ENCODE data around the gene SLC48A1.

Gene SLC48A1

DNA sequence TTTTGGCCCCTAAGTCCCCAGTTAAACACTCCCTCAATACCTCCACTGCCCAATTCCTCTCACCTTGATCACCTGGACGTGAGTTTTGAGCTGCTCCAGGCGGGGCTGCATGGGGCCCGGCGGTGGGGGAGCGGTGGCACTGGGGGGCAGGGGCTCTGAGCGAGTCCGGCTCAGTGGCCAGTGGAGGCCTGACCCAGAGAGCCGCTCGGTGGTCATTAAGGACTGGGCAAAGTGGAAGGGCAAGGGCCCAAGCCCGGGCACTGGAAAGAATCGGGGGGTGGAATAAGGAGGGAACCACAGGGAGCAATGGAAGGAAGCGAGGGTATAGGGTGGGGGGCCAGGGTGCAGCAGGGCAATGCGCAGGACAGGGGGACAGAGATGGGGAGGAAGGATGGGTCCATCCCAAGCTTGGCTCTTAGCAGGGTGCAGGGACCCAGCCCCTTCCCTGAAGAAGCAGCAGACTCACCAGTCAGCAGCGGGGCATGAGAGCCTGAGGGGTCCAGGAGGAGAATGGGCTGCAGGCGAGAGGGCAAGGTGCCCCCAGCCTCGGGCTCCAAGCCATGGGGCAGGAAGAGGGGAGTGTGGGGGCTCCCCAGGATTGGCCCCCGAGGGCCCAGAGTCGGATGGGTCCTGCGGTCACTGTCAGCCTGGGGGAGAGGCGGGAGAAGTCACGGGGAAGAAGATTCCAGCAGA is 22.2 kb downstream of the SLC48A1 start:
- H3K4me3 ChIP-seq (ENCODE audit: control insufficient read depth, low read depth, low read length): no peak overlapping the region
- no peak for DNase-seq (ENCODE audit: low read depth)
- no peak for TF ChIP-seq CTCF (IDR thresholded peaks at IDR 0.05; ENCODE audit: control insufficient read depth, insufficient read depth, low read depth, low read length, missing control alignments)

GRCh38 chr12:47795814-47796411 is 22.9 kb downstream of the SLC48A1 start:
- no peak for DNase-seq (ENCODE audit: low read depth)
- no peak for TF ChIP-seq CTCF (IDR thresholded peaks at IDR 0.05; ENCODE audit: control insufficient read depth, insufficient read depth, low read depth, low read length, missing control alignments)
- H3K4me3 ChIP-seq (ENCODE audit: control insufficient read depth, low read depth, low read length): no peak overlapping the region

DNA sequence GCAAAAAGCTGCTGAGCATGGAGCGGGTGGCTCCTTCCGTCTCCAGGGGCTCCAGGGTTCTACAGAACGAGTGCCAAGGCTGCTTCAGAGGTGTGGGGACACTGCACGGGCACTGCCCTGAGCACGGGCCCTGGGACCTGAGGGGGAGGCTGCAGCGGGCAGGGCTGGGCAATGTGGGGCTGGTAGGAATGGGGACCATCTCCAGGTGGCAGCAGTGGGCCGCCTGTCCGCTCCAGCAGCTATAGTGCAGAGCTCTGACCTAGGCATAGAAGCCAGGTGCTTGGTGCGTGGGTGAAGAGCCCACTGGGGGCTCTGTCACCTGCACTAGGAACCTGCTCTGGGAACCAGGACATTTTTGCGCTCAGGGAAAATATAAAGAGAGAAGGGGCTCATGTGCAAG is 24.4 kb downstream of the SLC48A1 start:
- no peak overlapping the region for H3K4me3 ChIP-seq (ENCODE audit: control insufficient read depth, low read depth, low read length)
- peak; percentile 34 for TF ChIP-seq CTCF (IDR thresholded peaks at IDR 0.05; ENCODE audit: control insufficient read depth, insufficient read depth, low read depth, low read length, missing control alignments)
- DNase-seq (ENCODE audit: low read depth): no peak

GRCh38 chr12:47798382-47798948 is 25.4 kb downstream of the SLC48A1 start:
- no peak for TF ChIP-seq CTCF (IDR thresholded peaks at IDR 0.05; ENCODE audit: control insufficient read depth, insufficient read depth, low read depth, low read length, missing control alignments)
- DNase-seq (ENCODE audit: low read depth): no peak
- no peak overlapping the region for H3K4me3 ChIP-seq (ENCODE audit: control insufficient read depth, low read depth, low read length)

GRCh38 chr12:47799357-47799955 is 26.4 kb downstream of the SLC48A1 start:
- no peak for DNase-seq (ENCODE audit: low read depth)
- H3K4me3 ChIP-seq (ENCODE audit: control insufficient read depth, low read depth, low read length): no peak overlapping the region
- no peak for TF ChIP-seq CTCF (IDR thresholded peaks at IDR 0.05; ENCODE audit: control insufficient read depth, insufficient read depth, low read depth, low read length, missing control alignments)

GRCh38 chr12:47800582-47800981 is 27.5 kb downstream of the SLC48A1 start:
- no peak for TF ChIP-seq CTCF (IDR thresholded peaks at IDR 0.05; ENCODE audit: control insufficient read depth, insufficient read depth, low read depth, low read length, missing control alignments)
- no peak overlapping the region for H3K4me3 ChIP-seq (ENCODE audit: control insufficient read depth, low read depth, low read length)
- no peak for DNase-seq (ENCODE audit: low read depth)
